ENCODE measurements around the gene ZNF616. TPM values are rescaled to one million over a fixed set of nuclear protein-coding genes. Genes with fewer than 3 reads are reported as not detected.

Gene ZNF616
- total RNA-seq (2014; rRNA removed; shearing (Covaris generic); ENCODE audit: low replicate concordance), result 1.6 and 1.9 TPM in 2 replicates

DNA sequence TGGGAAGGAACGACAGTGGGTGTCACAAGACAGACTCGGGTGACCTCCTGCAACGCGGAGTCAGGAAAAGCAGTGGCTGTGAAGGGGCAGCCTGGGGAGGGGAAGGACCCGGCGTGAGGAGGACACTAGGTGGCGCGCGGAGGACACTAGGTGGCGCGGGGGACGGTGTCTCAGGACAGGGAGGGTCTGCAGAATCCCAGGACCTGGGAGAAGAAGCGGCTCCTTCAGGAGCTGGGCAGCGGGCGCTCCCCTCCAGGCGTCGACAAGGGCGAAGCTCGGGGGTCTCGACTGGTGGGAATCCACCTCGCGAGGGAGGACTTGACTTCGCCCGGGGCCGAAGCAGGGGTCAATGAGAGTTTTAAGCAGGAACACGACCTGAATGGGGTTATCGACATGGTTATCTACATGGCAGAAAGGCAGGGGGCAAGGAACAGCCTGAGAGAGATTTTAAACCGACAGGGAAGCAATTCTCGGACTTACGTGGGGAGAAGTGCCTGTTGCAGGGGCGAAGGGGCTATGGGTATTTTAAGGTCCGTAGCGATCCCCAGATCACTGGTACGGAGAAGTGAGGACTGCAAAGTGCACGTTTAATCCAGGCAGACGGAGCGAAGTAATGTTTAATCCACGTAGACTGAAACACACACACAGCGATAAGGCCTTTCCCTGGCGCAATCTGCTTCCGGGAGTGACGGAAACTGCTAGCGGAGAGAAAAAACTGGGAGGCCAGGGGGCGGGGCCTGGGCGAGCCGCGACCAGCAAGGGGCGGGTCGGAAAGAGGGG is at the start of gene ZNF616:
Gene ZNF616 (minus strand): TSS at position 687 of the 780 bp plus-strand sequence. CDS start 9,426 bp downstream, outside the sequence.
- peaks cover 7% of the 10 kb centered on the region; the same call in 1 of the 2 replicates for H3K36me3 ChIP-seq
- H3K27me3 ChIP-seq, result no peaks in the 10 kb centered on the region
- H3K9me3 ChIP-seq, result peaks cover 24% of the 10 kb centered on the region
- DNase-seq, result peak; percentile 96
- H3K4me3 ChIP-seq, result peak within 1 kb of the TSS; percentile 68

DNA sequence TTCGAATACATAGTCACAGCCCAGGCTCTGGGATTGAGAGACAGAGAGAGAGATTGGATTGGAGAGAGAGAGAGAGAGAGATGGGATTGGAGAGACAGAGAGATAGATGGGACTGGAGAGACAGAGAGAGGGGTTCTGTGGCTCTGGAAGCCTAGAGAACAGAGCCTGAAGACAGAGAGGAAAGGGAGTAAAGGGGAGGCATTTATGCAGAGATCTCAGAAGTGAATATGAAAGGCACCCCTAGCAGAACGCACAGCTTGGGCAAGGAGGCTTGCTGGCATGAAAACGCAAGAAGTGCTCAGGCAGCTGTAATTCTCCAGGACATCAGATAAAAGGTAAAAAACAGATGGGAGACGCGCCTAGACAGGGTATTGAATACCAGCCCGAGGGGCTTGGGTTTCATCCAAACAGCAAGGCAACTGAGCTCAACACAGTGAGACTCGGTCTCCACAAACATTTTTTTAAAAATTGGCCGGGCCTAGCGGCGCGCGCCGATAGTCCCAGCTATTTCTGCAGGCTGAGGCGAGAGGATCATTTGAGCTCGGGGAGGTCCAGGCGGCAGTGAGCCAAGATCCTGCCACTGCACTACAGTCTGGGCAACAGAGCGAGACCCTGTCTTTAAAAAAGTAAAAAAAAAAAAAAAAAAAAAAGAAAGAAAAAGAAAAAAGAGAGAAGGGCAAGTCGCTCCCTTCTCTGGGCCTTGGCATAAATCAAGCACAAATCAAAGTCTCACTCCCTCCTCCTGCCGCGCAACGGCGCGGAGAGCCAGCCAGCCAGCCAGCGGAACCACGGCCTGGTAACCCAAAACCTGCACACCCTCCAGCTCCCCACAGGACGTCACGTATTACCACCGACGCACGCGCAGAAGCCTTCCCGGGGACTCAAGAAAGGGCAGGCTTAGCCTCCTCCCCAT is 49.3 kb upstream of the ZNF616 start:
- no peak for DNase-seq
- peaks cover 33% of the 10 kb centered on the region for H3K36me3 ChIP-seq
- no peaks in the 10 kb centered on the region for H3K27me3 ChIP-seq
- H3K9me3 ChIP-seq, result no peaks in the 10 kb centered on the region; the same call in 1 of the 2 replicates
- H3K4me3 ChIP-seq, result peak overlapping the region; percentile 44

DNA sequence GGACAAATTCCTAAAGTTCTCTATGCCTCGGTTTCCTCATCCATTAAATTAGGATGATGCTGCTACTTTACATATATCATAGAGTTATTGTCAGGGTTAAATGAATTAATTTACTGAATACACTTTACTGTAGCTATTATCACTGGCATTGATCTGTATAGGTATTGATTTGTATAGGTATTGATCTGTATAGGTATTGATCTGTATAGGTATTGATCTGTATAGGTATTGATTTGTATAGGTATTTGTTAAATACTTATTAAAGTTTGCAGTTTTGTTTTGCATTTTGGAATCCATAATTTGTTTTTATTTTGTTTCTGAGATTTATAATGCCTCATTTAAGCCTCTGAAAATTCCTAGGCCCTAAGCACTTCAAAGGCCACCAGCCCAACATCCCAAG is 47.7 kb upstream of the ZNF616 start:
- Histone ChIP-seq H3K27me3 (no peaks in the 10 kb centered on the region), H3K36me3 (peaks cover 20% of the 10 kb centered on the region), H3K4me3 (no peak overlapping the region), H3K9me3 (no peaks in the 10 kb centered on the region; the same call in 1 of the 2 replicates)
- DNase-seq, result no peak

DNA sequence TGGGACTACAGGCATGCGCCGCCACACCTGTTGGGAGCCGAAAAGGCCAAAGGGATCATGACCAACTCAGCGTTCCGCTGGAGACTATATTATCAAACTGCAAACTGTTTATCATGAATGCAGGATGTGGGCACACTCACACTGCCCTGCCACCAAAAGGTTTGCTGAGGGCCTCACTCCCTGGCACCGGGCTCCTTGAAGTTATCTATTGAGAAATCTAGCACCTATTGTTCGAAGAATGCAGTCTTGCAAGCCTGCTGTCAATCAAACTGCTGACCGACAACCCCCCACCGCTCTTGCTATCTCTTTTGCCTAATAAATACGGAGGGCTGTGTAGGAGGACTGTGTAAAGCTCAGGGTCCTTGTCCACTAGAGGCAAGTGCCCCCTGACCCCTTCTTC is 36.8 kb upstream of the ZNF616 start:
- Histone ChIP-seq H3K4me3 (no peak overlapping the region), H3K9me3 (peaks cover 8% of the 10 kb centered on the region), H3K27me3 (no peaks in the 10 kb centered on the region), H3K36me3 (no peaks in the 10 kb centered on the region)
- DNase-seq, result no peak

DNA sequence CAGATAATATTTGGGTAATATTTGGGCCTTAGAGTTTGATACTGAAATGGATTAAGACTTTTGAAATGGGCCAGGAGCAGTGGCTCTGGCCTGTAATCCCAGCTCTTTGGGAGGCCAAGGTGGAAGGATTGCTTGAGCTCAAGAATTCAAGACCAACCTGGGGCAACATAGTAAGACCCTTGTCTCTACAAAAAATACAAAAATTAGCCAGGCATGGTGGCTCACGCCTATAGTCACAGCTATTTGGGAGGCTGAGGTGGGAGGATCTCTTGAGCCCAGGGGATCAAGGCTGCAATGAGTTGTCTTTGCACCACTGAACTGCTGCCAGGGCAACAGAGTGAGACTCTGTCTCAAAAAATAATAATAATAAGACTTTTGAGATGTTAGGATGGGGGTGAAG is 32.6 kb upstream of the ZNF616 start:
- peak overlapping the region; percentile 63; the same call in 1 of the 2 replicates for H3K4me3 ChIP-seq
- H3K36me3 ChIP-seq, result peaks cover 17% of the 10 kb centered on the region
- peaks cover 8% of the 10 kb centered on the region for H3K9me3 ChIP-seq
- DNase-seq, result no peak
- H3K27me3 ChIP-seq, result no peaks in the 10 kb centered on the region

DNA sequence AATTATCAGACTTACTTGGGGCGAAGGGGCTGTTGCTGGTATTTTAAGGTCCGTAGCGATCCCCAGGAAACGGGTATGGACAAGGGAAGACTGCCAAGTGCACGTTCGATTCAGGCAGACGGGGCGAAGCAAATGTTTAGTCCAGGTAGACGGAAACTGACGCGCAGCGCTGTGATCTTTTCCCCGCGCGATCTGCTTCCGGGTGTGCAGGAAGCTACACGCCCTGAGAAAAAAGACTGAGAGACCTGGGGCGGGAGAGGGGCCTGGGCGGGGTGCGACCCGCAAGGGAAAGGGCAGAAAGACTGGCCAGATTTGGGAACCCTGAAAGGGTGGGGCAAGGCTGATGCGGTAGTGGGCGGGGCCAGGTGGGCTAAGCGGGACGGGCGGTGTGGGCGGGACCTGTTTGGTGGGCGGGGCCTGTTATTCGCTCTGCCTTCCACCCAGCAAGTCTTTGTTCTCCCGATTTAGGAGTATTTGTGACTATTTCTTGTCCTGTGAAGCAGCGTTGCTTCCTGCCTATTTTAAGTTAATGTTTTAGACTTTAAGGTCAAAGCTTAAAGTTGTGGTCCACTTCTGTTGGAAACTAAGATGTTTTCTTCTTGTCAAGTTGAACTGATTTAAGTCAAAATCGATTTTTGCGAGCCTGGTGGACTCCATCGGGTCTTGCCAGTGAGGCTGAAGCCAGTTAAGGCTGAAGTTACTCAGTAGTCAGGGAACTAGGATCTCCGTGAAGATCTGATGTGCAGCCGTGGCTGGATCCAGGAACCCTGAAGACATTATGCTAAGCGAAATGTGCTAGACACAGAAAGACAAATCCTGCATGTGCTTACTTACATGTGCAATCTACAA is 31.8 kb upstream of the ZNF616 start, which contains the start of gene ZNF836:
Gene ZNF836 (minus strand): TSS at position 301 of the 849 bp plus-strand sequence. CDS start 3,549 bp downstream, outside the sequence.
- peaks cover 17% of the 10 kb centered on the region for H3K36me3 ChIP-seq
- peak; percentile 85 for DNase-seq

DNA sequence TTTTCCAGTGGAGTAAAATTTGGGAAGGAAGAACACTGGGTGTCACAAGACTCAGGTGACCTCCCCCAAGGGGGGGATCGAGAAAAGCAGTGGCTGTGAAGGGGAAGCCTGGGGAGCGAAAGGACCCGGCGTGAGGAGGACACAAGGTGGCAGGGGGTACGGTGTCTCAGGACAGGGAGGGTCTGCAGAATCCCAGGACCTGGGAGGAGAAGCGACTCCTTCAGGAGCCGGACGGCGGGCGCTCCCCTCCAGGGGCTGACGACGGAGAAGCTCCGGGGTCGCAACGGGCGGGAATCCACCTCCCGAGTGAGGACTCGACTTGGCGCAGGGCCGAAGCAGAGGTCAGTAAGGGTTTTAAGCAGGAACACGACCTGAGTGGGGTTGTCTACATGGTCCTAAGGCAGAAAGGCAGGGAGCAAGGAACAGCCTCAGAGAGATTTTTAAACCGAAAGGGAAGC is 31.2 kb upstream of the ZNF616 start:
- Histone ChIP-seq H3K4me3 (peak overlapping the region; percentile 63), H3K36me3 (peaks cover 19% of the 10 kb centered on the region), H3K9me3 (peaks cover 8% of the 10 kb centered on the region), H3K27me3 (no peaks in the 10 kb centered on the region)
- peak; percentile 7 for DNase-seq

More for the DNA sequence above, 31.8 kb upstream of the ZNF616 start, which contains the start of gene ZNF836:
- Histone ChIP-seq H3K4me3 (peak within 1 kb of the TSS; percentile 63), H3K9me3 (peaks cover 8% of the 10 kb centered on the region), H3K27me3 (no peaks in the 10 kb centered on the region)

DNA sequence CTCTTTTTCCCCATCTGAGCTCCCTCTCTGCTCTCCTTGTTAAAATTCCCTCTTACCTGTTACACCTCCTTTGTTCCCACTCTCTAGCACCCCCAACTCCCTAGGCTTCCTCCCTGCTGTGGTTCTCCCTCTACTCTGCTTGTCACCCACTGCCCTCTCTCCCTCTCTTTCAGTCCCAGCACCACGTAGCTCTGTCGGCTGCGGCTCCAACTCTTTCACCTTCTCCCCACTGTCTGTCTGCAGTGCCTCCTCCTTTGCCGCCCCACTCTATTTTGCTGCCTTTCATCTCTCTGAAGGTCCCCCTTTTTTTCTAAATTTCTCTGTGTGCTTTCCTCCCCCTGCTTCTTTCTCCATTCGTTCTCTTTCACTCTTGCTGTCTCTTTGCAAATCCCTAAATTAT is 30.6 kb upstream of the ZNF616 start:
- DNase-seq, result no peak
- peaks cover 19% of the 10 kb centered on the region for H3K36me3 ChIP-seq
- H3K4me3 ChIP-seq, result no peak overlapping the region; the same call in 1 of the 2 replicates
- no peaks in the 10 kb centered on the region for H3K27me3 ChIP-seq
- peaks cover 8% of the 10 kb centered on the region for H3K9me3 ChIP-seq

DNA sequence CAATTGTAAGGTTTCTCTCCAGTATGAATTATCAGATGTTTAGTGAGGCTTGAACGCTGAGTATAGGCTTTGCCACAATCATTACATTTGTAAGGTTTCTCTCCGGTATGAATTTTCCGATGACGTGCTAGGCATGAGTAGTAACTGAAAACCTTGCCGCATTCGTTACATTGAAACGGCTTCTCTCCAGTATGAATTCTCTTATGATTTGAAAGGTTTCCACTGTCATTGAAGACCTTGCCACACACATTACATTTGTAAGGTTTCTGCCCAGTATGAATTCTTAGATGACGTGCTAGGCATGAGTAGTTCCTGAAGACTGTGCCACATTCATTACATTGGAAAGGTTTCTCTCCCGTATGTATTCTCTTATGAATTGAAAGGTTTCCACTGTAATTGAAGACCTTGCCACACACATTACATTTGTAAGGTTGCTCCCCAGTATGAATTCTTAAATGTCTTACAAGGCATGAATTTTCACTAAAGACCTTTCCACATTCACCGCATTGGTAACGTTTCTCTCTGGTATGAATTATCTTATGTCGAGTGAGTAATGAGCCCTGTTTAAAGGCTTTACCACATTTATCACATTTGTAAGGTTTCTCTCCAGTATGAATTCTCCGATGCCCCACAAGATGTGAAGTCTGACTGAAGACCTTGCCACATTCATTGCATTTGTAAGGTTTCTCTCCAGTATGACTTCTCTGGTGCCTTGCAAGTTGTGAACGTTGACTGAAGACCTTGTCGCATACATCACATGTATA is 16.0 kb upstream of the ZNF616 start:
- H3K36me3 ChIP-seq, result peaks cover 15% of the 10 kb centered on the region
- H3K4me3 ChIP-seq, result no peak overlapping the region
- DNase-seq, result no peak
- peaks cover 61% of the 10 kb centered on the region for H3K9me3 ChIP-seq
- H3K27me3 ChIP-seq, result no peaks in the 10 kb centered on the region

DNA sequence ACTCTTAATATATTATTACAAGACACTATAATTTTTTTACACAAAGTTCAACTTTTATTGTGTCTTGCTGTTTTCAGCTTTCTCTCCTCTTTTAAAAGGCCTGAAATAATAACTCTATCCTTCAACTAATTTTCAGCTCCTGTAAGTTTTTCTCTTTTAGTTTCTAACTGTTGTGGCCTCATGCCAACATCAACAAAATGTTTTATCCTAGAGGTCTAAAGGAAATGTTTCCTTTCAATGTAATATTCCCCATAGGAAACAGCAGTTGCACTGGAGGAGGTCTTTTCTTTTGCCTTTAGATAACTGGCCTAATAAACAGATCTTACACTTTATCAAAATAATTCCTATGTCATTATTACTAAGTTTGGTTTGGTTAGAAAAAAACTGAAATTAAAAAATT is 8.5 kb upstream of the ZNF616 start:
- Histone ChIP-seq H3K36me3 (no peaks in the 10 kb centered on the region), H3K4me3 (no peak overlapping the region), H3K9me3 (peaks cover 40% of the 10 kb centered on the region), H3K27me3 (no peaks in the 10 kb centered on the region)
- no peak for DNase-seq

DNA sequence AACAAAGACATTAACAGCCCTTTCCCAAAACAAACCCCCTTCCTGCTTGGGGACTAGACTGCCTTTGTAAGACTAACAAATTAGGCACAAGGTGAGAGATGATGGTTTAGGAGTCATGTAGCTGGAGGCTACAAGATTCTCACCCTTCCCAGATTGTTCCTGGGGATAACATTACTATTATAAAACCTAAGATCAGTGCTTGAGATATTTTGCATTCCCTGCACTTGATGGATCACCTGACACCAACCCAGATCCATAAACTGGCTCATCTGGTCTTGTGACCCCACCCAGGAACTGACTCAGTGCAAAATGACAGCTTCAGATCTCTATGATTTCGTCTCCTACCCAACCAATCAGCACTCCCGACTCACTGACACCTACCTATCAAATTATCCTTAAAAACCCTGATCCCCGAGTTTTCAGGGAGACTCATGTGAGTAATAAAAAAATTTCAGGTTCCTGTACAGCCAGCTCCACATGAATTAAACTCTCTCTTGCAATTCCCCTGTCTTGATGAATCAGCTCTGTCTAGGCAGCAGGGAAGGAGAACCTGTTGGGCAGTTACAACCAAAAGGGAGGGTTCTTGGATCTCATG is 2.4 kb upstream of the ZNF616 start:
- Histone ChIP-seq H3K27me3 (no peaks in the 10 kb centered on the region), H3K4me3 (no peak overlapping the region), H3K9me3 (peaks cover 22% of the 10 kb centered on the region), H3K36me3 (no peaks in the 10 kb centered on the region)
- no peak for DNase-seq

DNA sequence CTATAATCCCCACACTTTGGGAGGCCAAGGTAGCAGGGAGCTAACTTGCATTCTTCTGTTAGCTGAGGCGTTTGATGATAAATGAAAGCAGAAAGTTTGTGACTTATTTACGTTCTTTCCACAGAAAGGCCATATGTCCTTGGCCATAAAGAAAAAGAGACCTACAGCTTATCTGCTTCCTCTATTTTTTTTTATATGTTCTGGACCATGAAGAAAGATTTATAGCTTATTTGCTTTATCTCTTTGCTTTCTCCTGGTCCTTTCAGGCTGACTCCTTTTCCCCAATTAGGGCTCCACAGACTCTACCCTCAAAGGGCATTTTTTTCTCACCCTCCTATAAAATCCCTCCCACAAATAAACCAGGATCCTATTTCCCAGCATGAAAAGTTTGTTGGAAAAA is 1.5 kb upstream of the ZNF616 start:
- H3K4me3 ChIP-seq, result no peak overlapping the region
- H3K9me3 ChIP-seq, result peaks cover 17% of the 10 kb centered on the region
- no peak for DNase-seq
- H3K27me3 ChIP-seq, result no peaks in the 10 kb centered on the region
- no peaks in the 10 kb centered on the region for H3K36me3 ChIP-seq

DNA sequence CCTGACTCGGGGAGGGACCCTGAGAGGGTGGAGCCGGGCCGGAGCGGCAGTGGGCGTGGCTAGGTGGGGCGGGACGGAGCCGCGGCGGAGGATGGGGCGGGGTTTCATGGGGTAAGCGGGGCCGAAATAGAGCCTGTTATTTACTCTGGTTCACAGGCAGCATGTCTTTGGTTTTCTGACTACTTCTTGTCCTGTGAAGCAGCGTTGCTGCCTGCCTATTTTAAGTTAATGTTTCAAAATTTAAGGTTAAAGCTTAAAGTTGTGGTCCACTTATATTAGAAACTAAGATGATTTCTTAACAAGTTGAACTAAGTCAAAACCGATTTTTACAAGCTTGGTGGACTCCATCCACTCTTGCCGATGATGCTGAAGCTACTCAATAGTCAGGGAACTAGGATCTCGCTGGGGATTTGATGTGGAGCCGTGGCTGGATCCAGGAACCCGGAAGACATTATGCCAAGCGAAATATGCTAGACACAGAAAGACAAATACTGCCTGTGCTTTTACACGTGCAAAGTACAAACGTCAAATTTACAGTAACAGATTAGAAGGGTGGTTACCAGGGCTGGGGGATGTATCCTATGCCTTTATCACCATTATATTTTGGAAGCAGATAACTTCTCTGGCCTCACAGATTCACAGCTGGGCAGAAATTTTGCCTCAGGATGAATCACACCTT is 433 bp upstream of the ZNF616 start:
- Histone ChIP-seq H3K27me3 (no peaks in the 10 kb centered on the region), H3K36me3 (peaks cover 3% of the 10 kb centered on the region; the same call in 1 of the 2 replicates), H3K9me3 (peaks cover 20% of the 10 kb centered on the region), H3K4me3 (peak overlapping the region; percentile 68)
- no peak for DNase-seq

DNA sequence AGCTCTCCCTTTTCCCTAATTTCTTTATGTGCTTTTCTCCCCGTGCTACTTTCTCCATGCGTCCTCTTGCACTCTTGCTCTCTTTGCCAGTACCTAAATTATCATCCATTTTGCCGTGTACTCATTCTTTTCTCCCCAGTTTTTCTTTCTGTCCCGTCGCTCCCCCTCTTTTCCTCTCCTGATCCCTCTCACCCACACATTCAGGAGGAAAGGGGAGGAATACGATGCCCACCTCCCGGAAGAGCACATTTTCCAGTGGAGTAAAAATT is 821 bp downstream of the ZNF616 start:
- H3K9me3 ChIP-seq, result peaks cover 29% of the 10 kb centered on the region
- H3K36me3 ChIP-seq, result peaks cover 7% of the 10 kb centered on the region; the same call in 1 of the 2 replicates
- peak overlapping the region; percentile 68 for H3K4me3 ChIP-seq
- no peaks in the 10 kb centered on the region for H3K27me3 ChIP-seq
- no peak for DNase-seq
